DLD1 (cell line): ENCODE measurements around the gene MOB2.
"Not testable (repeated sequence)": the region's sequence is repeated elsewhere in the genome, so short reads cannot be mapped to it uniquely, and the experiment has no call there.

ENCODE experiments used
- in situ Hi-C: cut with HindIII; loops from 2 replicates; pipeline ENCODE4 v1.10.0; 2017; ENCODE audit warnings: low sequenced_read_pairs

The MOB2 gene

GRCh38 chr11:1447845-1448825 is 38.4 kb downstream of the MOB2 start:
- in situ Hi-C loops, result no loop called here

DNA sequence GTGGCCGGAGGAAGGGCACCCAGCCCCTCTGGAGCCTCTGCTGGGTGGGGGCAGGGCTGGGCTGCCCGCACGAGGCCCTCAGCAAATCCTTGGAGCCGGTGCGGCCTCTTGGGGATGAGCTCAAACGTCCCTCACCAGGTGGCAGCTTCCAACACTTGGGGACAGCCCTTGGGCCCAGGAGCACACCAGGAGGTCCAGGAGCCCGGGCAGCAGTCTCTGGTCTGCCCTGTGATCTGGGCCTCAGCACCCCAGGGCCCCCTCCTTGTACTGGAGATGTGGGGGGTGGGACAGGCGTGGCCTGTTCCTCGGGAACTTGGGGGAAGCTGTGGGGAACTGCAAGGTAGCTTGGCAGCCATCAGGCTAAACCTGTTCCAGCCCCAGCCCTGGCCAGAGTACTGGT is 40.0 kb downstream of the MOB2 start:
- in situ Hi-C loops, result no loop called here

GRCh38 chr11:1445741-1446445 is 40.7 kb downstream of the MOB2 start:
- in situ Hi-C loops, result no loop called here

DNA sequence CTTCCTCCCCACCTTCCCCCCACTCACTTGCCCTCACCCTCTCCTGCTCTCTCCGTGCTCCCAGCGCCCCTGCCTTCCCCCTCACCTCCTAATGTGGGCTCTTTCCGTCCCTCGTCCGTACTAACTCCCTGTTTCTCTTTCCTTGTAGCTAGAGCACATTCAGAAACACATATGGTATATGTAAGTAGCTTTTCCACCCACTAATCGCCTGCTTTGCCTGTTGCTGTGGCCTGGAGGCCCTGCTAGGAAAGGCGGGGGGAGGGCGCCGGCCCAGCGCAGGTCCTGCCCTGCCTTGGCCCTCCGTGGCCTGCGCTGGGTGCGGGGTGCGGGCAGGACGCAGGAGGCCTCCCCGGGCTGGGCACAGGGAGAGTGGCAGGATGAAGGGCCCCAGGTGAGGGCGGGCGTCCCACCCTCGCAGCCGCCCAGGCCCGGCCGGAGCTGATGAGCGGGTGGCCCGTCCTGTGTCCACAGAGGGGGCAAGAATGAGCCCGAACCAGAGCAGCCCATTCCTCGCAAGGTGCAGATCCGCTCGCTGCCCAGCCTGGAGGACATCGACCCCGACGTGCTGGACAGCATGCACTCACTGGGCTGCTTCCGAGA is 41.7 kb downstream of the MOB2 start:
- in situ Hi-C loops, result no loop called here

- in situ Hi-C loops, result no loop called here
Observed at GRCh38 chr11:1444321-1444720, 42.3 kb downstream of the MOB2 start.

GRCh38 chr11:1443737-1444136 is 42.8 kb downstream of the MOB2 start:
- in situ Hi-C loops, result no loop called here

DNA sequence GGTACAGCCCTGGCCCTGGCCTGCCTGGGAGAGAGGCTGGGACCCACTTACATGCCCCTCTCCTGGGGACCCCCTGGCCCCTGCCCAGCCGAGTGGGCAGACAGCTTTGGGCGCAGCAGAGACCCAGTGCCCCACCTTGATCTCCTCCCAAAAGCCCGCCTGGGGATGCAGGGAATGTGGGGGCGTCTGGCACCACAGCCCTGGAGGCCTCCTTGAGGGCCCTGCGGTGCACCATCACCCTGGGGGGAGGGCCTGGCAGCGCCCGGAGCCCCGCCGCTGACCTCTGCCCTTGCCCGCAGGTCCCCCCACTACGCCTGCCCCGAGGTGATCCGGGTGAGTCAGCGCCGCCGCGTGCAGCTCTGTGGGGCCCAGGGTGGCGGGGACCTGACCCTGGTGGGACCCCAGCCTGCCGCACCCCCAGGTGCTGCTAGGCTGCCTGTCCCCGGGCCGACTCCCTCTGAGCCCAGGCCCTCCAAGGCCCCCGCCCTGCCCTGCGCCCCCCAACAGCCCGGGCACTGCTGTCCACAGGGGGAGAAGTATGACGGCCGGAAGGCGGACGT is 43.7 kb downstream of the MOB2 start:
- in situ Hi-C loops, result no loop called here

GRCh38 chr11:1442163-1442562 is 44.4 kb downstream of the MOB2 start:
- in situ Hi-C loops, result no loop called here

GRCh38 chr11:1440496-1440895 is 46.1 kb downstream of the MOB2 start:
- in situ Hi-C loops, result no loop called here

- in situ Hi-C loops, result no loop called here
Observed at GRCh38 chr11:1440066-1440465, 46.5 kb downstream of the MOB2 start.

GRCh38 chr11:1439341-1439740 is 47.2 kb downstream of the MOB2 start:
- in situ Hi-C loops, result no loop called here

DNA sequence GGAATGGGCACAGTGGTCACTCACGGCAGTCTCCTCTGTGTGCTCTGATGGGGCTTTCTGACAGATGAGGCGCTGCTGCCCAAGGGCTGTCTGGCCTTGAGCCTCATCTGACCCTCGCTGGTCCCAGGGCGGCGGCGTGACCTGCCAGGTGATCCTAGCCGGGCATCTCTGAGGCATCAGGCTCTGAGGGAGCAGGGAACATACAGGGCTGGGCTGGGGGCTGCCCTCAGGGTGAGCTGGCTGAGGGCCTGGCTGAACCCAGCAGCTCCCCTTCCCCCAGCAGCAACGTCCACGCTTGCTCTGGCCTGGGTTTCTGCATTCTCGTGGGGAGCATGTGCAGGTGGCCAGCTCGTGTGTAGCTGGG is 47.6 kb downstream of the MOB2 start:
- in situ Hi-C loops, result no loop called here

- in situ Hi-C loops, result no loop called here
Observed at GRCh38 chr11:1438261-1438966, 48.2 kb downstream of the MOB2 start.

- in situ Hi-C loops, result no loop called here
Observed at GRCh38 chr11:1437500-1437899, 49.1 kb downstream of the MOB2 start.

- in situ Hi-C loops, result no loop called here
Observed at GRCh38 chr11:1436468-1437039, 50.0 kb downstream of the MOB2 start.

GRCh38 chr11:1435820-1436467 is 50.6 kb downstream of the MOB2 start:
- in situ Hi-C loops, result no loop called here

DNA sequence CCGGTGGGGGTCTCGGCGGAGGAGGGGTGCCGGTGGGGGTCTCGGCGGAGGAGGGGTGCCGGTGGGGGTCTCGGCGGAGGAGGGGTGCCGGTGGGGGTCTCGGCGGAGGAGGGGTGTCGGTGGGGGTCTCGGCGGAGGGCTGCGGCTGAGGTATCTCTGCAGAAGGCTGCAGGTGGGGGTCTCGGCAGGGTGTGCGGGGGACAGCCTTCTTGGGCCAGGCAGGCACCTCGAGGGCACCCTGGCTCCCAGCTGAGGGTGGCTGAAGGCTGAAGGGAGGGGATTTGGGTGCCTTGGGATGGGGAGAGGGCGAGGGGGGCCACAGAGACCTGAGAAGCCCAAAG is 51.1 kb downstream of the MOB2 start:
- in situ Hi-C loops, result not testable (repeated sequence)

DNA sequence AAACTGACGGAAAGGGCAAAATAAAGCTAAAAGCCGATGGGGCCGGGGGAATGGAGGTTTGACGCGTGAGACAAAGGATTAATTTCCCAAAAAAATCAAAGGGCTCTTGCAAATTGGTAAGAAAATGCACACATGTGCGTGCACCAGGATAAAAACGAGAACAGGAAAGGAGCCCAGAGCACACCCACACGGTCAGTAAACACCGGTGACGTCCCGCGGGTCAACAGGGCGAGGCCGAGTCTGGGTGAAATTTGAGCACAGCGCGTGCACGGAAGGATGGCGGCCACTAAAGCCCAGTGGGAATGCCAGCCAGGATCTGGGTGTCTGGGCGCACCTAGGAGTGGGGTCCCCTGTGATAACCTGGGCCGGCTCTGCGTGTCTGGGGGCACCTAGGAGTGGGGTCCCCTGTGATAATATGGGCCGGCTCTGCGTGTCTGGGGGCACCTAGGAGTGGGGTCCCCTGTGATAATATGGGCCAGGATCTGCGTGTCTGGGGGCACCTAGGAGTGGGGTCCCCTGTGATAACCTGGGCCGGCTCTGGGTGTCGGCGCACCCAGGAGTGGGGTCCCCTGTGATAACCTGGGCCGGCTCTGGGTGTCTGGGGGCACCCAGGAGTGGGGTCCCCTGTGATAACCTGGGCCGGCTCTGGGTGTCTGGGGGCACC is 52.5 kb downstream of the MOB2 start:
- in situ Hi-C loops, result no loop called here

DNA sequence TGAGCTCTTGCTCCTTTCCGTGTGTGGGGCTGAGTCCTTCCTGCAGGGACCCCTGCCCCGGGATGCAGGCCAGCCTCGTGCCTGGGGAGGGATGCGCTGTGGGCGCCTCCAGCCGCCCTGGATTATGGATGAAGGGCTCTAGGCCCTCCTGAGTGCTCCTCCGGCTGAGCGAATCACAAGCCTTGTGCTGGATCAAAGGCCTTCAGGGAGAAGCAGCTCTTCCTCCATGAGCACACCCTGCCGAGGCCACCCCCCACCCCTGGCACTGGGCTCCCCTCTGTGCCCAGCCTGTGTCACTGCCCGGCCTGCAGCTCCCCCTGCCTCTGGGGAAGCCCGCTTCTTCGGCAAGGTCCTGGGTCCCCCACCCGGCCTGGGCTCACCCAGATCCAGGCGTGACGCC is 53.0 kb downstream of the MOB2 start:
- in situ Hi-C loops, result no loop called here
